Measurements from ENCODE around the gene ITGA8.
"Not testable (repeated sequence)": the region's sequence is repeated elsewhere in the genome, so short reads cannot be mapped to it uniquely, and the experiment has no call there.

Gene ITGA8

DNA sequence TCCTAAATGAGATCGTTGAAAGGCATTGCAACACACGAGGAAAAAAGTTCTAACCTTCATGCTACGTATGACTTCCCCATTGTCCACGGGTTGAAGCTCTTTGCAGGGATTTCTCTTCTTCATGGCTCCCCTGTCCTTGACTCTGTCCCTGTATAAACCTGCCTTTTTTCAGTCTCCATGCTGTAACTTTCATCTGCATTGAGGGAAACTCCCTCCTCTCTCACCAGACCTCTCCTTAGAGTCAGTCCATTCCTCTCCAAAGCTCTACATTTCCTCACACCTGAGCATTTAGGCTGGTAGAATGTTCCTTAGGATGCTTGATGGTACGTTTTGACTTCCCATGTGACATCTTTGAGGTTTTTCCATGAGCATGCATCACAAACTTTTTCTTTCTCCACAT lies 214.4 kb downstream of the ITGA8 start:
- no peak for DNase-seq

DNA sequence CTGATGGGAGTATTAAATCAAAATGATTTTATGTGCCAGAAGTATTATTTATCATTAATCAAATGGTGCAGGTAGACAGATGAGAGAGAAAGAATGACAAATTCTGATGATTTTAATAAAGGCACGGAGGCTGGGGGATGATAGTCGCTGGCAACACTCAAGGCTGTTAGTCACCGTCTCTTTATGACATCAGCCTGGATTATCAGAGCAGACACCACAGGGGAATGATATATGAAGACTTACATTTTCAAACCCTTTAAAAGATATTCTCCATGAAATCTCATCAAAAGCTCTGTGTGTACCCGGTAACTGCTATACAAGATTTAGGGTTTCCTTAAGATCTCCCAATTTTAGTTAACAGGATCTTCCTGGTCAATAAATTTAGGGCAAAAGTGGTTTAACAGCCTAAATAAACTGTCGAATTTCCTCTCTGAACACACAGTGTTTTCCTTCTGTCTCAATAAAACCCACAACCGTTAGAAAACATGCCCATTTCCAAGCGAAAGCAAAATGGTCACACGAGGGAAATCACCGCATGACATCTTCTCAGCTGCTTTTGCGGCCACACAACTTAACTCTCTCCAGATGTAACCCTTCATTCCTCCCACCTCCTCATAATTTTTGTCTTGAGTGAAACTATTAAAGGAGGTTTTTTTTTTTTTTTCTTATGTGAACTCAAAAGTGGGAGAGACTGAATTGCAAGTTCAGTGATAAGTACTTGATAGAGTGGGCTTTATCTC lies 215.5 kb downstream of the ITGA8 start:
- no peak for DNase-seq

- DNase-seq, result no peak
Observed at GRCh38 chr10:15494850-15495506, 224.7 kb downstream of the ITGA8 start.

DNA sequence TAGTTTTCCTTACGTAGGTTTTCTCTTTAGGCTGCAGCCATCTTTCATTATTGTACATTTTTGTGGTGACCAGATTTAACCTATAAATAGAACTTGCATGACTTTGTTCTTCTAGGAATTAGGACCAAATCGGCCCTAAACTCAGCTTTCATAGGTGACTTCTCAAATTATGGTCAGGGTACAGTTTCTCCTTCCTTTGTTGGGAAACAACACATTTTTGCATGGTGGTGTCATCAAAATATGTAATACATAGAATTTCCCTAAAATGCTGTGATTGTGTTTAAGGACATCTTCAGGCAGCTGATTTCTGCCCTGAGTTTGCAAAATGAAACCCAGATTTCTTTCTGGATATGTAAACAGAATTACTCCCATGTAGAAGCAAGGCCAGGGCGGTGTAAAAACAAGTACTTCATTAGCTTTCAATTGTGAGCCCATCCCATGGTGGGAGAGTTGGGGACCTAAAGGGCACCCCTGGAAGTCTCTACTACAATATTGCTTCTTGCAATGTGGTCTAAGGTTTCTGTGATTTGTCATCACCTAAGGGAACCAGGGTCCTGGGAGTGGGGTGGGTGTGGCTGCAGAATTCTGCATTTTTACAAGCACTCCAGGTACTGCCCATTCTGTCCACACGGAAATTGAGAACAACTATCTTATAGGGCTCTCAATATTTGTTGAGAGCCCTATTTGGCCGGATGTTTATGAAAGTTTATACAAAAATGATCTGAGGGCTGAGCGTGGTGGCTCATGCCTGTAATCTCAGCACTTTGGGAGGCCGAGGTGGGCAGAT lies 227.7 kb downstream of the ITGA8 start:
- no peak for DNase-seq

GRCh38 chr10:15489431-15489830 lies 230.3 kb downstream of the ITGA8 start:
- no peak for DNase-seq

DNA sequence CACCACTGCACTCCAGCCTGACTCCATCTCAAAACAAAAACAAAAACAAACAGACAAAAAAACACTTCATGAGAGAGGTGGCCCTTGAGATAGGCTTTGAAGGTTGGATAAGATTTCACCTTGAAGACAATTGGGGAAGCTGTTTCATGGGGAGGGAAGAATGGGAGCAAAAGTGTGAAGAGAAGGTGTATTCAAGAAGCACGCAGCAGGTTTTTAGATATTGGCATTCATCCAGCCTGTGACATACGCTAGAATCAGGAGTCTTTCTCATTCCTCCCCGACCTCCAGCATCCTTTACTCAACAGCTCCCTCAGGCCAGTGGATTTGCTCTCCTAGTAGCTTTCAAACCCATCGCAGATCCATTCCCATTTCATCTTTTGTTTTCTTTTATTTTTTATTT lies 232.3 kb downstream of the ITGA8 start:
- DNase-seq, result no peak

GRCh38 chr10:15486404-15486803 lies 233.3 kb downstream of the ITGA8 start:
- no peak for DNase-seq

- no peak for DNase-seq
Observed at GRCh38 chr10:15485684-15486316, 233.9 kb downstream of the ITGA8 start.

DNA sequence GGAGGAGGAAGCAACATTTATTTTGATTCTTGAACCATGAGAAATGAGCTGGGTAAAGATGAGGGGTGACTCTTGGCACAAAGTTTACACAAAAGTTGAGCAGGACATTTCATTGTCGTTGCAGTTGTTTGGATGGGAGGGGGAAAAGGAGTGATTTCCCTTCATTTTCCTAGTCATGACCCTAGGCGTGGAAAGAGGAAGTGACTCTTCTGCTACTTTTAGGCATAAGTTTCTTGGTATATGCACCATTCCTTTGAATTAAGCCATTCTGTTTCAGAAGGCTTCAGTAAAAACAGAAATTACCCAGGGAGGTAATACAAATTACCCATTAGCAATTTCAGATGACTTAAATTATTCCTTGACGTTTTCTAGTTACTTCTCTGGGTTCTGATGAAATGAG lies 234.7 kb downstream of the ITGA8 start:
- DNase-seq, result no peak

- DNase-seq, result no peak
Observed at GRCh38 chr10:15484128-15484527, 235.6 kb downstream of the ITGA8 start.

GRCh38 chr10:15483215-15484075 lies 236.3 kb downstream of the ITGA8 start:
- DNase-seq, result no peak

DNA sequence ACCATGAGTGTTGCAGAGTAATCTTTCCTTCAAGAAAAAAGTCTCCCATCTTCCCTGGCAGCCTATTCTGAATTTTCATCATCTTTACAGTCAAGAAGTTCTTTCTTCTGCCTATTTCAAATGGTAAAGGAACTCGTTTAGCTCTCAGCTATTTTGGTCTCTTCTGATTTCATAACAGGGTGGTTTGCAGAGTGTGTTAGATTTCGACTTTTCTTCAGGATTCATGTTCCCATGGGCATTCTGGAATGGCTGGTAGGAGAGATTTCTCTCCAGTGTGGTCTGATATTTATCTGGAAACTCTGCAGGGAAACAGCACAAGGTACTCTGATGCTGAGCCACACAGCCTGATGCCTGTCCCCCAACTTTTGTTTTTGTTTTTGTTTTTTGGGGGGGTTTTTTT lies 237.6 kb downstream of the ITGA8 start:
- DNase-seq, result no peak

DNA sequence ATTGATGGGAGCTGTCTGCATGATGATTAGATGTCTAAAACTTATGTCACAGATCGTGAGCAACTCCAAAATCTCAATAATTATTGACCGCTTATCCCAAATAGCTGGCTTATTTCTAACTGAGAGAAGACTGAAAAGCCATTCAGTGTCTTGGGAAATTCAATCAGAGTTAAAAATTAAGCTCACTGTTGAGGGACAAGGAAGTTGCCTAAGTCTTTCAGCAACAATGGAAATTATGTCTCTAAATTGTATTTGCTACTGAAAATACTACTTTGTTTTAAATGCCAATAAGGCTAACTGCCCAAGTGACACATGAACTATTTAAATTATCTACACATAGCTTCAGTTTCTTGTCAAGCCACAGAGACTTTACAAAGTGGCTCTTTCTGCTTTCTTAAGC lies 240.8 kb downstream of the ITGA8 start:
- DNase-seq, result no peak

DNA sequence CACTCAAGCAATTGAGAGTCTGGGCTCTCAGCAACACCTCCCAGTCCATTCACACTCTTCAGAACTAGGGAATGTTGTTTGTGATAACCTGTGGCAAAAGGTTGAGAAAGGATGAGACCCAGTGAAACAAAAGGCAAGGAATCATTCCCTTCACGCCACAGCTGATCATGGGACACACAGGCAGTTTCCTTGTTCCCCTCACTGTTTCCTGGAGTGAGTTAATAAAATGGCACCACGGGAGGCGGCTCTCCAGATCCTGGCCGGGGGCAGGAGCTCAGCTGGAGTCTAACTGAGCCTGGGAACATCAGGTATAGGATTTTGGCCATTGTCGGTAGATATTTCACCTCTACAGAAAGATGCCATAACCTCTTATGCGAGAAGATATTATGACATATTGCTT lies 241.3 kb downstream of the ITGA8 start:
- DNase-seq, result no peak

DNA sequence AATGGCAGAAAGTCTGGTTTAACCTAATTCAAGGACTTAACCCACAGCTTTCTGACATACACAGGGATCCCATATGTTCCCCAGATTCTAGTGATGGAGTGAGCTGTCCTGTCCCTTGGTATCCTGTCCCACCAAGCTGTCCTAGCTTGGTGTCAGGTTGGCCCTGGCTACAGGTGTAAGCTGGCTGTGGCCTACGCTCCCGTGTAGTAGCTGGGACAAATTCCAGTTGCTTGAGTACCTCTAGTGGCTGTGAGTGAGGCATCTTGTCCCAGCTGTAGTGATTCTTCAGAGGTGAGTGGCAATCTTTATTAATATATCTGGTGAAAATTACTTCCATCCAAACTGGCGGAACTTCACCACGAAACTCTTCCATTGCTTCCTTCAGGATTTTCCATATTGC lies 243.4 kb downstream of the ITGA8 start:
- no peak for DNase-seq

DNA sequence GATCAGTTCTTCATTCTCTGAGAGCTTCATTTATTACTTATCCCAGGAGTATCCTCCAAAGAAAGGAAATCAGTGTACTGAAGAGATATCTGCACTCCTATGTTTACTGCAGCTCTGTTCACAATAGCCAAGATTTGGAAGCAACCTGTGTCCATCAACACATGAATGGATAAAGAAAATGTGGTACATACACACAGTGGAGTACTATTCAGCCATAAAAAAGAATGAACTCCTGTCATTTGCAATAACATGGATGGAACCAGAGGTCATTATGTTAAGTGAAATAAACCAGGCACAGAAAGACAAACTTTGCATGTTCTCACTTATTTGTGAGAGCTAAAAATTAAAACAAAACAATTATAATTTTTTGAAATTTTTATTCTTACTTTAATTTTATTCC lies 244.3 kb downstream of the ITGA8 start:
- not testable (repeated sequence) for DNase-seq

DNA sequence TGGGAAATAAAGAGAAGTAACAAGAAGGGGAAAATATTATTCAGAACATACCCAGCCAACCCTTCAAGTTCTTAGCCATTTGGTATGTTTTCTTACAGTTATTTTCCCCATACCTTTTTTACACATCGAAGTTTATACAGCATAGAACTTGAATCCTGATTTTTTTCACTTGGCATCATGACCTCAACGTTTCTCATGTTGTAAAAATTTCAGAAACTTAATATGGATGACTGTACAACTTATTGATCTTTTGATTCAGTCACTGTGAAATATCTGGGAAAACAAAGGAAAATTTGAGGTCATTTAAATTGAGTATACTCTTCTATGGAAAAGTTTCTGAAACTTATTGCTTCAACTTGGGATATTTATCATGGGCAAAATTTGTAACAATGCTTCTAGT lies 245.1 kb downstream of the ITGA8 start:
- no peak for DNase-seq

GRCh38 chr10:15473396-15473767 lies 246.3 kb downstream of the ITGA8 start:
- DNase-seq, result no peak

GRCh38 chr10:15472431-15473395 lies 247.0 kb downstream of the ITGA8 start:
- no peak for DNase-seq

DNA sequence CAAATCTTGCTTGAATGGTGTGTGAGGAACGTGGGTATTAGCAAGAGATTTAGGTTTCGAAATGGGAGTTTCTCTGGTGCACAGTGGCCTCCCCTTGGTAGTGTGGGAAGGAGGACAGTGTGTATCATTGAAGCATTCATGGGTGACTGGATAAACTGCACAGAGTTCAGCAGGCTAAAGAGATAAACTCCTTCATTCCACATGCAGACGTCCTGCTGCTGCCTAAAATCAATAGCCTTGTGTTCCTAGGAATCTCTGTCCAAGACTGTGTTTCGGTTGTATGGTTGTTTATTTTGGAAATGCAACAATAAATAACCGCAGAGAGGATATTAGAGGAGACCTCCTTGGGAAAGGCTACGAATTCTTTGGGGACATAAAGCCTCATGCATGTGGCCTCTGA lies 247.7 kb downstream of the ITGA8 start:
- DNase-seq, result no peak
